ENCODE results near the gene IKZF4.

The IKZF4 gene

DNA sequence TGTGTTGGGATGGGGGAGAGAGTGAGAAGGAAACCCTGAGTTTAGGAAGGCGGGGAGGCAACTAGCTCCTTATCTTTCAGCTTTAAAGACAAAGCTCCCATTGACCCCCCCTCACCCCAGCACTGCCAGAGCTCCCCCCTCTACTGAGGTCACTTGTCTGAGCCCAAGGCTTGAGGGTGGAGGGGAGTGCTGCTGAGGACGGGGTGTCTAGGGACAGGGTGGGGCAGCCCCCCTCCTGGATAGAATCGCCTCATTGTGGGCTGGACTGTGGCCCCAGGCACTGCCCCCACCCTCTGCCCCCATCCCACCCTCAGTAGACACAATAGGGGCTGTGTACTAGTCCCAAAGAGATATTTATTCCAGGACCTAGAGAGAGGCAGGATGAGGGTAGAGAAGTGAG lies 62.1 kb downstream of the IKZF4 start:
- no peak for DNase-seq (ENCODE audit: low spot score)

DNA sequence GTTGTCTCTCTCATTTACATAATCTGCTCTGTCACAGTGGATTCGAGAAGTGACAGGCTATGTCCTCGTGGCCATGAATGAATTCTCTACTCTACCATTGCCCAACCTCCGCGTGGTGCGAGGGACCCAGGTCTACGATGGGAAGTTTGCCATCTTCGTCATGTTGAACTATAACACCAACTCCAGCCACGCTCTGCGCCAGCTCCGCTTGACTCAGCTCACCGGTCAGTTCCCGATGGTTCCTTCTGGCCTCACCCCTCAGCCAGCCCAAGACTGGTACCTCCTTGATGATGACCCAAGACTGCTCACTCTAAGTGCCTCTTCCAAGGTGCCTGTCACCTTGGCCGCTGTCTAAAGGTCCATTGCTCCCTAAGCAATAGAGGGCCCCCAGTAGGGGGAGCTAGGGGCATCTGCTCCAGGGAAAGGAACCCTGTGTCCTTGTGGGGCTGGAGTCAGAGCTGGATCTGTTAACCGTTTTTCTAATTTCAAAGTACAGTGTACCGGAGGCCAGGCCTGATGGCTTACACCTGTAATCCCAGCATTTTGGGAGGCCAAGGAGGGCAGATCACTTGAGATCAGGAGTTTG lies 64.2 kb downstream of the IKZF4 start:
- DNase-seq (ENCODE audit: low spot score): peak; percentile 69

DNA sequence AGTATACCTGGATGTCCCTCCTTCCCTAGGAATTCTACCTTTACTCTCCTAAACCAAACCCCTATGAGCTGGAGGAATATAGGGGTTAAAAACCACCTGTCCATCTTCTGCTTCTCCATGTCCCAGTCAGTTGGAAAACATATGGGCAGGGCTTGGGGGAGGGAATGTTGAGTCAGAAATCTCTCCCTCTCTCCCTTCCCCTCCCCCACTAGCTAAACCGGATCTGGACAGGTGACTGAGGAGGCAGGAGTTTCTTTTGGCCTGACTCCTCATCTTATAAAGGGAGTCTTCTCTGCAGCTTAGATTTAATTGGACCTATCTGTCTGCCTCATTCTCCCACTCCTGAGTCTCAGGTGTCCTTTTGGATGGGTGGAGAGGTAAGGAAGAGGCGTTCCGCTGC lies 65.3 kb downstream of the IKZF4 start:
- DNase-seq (ENCODE audit: low spot score): no peak

DNA sequence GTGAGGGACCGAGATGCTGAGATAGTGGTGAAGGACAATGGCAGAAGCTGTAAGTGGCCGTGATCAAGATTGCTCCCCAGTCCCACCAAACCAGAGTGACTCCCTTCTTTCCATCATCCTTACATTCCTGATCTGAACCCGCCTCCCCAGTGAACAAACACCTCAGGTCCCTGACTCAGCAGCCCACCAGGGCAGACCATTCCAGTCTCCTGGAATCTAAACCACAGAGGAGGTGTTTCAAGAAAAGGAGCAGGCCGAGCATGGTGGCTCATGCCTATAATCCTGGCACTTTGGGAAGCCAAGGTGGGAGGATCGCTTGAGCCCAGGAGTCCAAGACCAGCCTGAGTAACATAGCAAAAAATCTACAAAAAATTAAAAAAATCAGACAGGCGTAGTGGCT lies 65.8 kb downstream of the IKZF4 start:
- no peak for DNase-seq (ENCODE audit: low spot score)

DNA sequence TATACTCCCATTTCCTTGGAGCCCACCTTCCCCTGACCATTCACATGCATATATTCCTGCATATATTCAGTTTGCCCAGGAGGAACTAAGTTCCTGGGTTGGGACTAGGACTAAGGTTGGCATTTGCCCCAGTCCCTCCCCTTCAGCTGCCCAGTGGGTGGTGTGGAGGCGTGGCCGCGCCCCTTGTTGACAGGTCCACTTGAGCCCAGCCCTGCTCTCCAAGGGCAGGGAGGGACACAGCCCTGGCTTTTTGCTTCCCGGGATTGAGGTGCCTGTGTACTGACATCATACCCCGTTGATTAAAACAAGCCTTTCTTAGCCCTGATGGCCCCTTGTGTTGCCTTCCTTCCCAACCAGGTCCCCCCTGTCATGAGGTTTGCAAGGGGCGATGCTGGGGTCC lies 66.4 kb downstream of the IKZF4 start:
- no peak for DNase-seq (ENCODE audit: low spot score)
